ENCODE data around the gene RSAD1.

The RSAD1 gene

DNA sequence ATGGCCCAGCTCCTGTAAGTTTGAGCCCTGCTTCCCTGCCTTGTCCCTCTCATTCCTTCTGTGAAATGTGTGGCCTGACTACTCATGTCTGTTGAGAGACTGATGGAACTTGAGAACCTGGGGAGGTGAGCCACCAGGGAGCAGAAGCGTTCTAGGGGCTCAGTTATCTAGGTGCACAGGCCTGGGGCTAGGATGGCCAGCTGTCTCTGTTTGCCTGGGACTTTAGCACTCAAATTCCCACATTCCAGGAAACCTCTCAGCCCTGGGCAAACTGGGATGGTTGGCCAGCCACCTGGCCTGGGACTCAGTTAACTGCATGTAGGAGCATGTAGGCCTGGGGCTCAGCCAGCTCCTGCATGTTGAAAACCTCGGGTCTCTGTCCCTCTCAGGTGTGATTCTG, 44.5 kb downstream of the RSAD1 start:
- no peak for DNase-seq (ENCODE audit: low spot score)
- TF ChIP-seq, protein P1, sequence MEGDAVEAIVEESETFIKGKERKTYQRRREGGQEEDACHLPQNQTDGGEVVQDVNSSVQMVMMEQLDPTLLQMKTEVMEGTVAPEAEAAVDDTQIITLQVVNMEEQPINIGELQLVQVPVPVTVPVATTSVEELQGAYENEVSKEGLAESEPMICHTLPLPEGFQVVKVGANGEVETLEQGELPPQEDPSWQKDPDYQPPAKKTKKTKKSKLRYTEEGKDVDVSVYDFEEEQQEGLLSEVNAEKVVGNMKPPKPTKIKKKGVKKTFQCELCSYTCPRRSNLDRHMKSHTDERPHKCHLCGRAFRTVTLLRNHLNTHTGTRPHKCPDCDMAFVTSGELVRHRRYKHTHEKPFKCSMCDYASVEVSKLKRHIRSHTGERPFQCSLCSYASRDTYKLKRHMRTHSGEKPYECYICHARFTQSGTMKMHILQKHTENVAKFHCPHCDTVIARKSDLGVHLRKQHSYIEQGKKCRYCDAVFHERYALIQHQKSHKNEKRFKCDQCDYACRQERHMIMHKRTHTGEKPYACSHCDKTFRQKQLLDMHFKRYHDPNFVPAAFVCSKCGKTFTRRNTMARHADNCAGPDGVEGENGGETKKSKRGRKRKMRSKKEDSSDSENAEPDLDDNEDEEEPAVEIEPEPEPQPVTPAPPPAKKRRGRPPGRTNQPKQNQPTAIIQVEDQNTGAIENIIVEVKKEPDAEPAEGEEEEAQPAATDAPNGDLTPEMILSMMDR (IDR thresholded peaks at IDR 0.05; ENCODE audit: extremely low read depth, missing control alignments) = no peak

GRCh38 chr17:50524838-50525237, 46.2 kb downstream of the RSAD1 start:
- DNase-seq (ENCODE audit: low spot score) = no peak
- TF ChIP-seq, protein P1 (IDR thresholded peaks at IDR 0.05; ENCODE audit: extremely low read depth, missing control alignments) = no peak

GRCh38 chr17:50527155-50527762, 48.6 kb downstream of the RSAD1 start:
- DNase-seq (ENCODE audit: low spot score) = no peak
- TF ChIP-seq, protein P1 (IDR thresholded peaks at IDR 0.05; ENCODE audit: extremely low read depth, missing control alignments) = no peak

- TF ChIP-seq, protein P1 (IDR thresholded peaks at IDR 0.05; ENCODE audit: extremely low read depth, missing control alignments) = no peak
- DNase-seq (ENCODE audit: low spot score) = no peak
These were observed 49.4 kb downstream of the RSAD1 start for GRCh38 chr17:50527949-50528474.

- DNase-seq (ENCODE audit: low spot score) = no peak
These were observed 51.2 kb downstream of the RSAD1 start for GRCh38 chr17:50529849-50530248.

GRCh38 chr17:50531428-50532025, 52.9 kb downstream of the RSAD1 start:
- TF ChIP-seq, protein P1 (IDR thresholded peaks at IDR 0.05; ENCODE audit: extremely low read depth, missing control alignments) = no peak
- DNase-seq (ENCODE audit: low spot score) = no peak

More at GRCh38 chr17:50529849-50530248, 51.2 kb downstream of the RSAD1 start:
- TF ChIP-seq, protein P1 (IDR thresholded peaks at IDR 0.05; ENCODE audit: extremely low read depth, missing control alignments) = no peak

- TF ChIP-seq, protein P1 (IDR thresholded peaks at IDR 0.05; ENCODE audit: extremely low read depth, missing control alignments) = no peak
- DNase-seq (ENCODE audit: low spot score) = no peak
These were observed 53.9 kb downstream of the RSAD1 start, which contains the start of gene EPN3 for GRCh38 chr17:50532452-50533024. TSS of gene EPN3 (plus strand) at chr17:50532735. CDS start at chr17:50536557, 3,822 bp downstream.

Data from GM20000 (cell line).